ENCODE measurements around the gene INTS7.

INTS7 gene

GRCh38 chr1:211901945-211902344, 133.4 kb downstream of the INTS7 start:
- DNase-seq: no peak

- no peak for DNase-seq
Observed at GRCh38 chr1:211900441-211900840, 134.9 kb downstream of the INTS7 start.

GRCh38 chr1:211896958-211897357, 138.4 kb downstream of the INTS7 start:
- DNase-seq: no peak

GRCh38 chr1:211895126-211895759, 140.1 kb downstream of the INTS7 start:
- no peak for DNase-seq

GRCh38 chr1:211894312-211894711, 141.0 kb downstream of the INTS7 start:
- DNase-seq: no peak

- DNase-seq: no peak
Observed at GRCh38 chr1:211893260-211893659, 142.1 kb downstream of the INTS7 start.

GRCh38 chr1:211892577-211892976, 142.8 kb downstream of the INTS7 start:
- DNase-seq: no peak

- DNase-seq: no peak
Observed at GRCh38 chr1:211891708-211892107, 143.6 kb downstream of the INTS7 start.
